Brain microvascular endothelial cell (primary cell): Measurements from ENCODE around the gene VEGFD.

Experiments used
- DNase-seq: peaks from one replicate; pipeline ENCODE4 v3.0.0-alpha.2; 2020
- H3K27ac ChIP-seq: fragments of 250-450 bp; sonication (Bioruptor Pico); 2 replicates; pipeline ENCODE4 v1.5.1; 2020; ENCODE audit warnings: mild to moderate bottlenecking, moderate library complexity
- H3K27me3 ChIP-seq: fragments of 250-450 bp; sonication (Bioruptor Pico); replicated peaks from 2 replicates; pipeline ENCODE4 v1.5.1; 2020; ENCODE audit warnings: mild to moderate bottlenecking
- H3K36me3 ChIP-seq: fragments of 250-450 bp; sonication (Bioruptor Pico); replicated peaks from 2 replicates; pipeline ENCODE4 v1.5.1; 2020; ENCODE audit warnings: mild to moderate bottlenecking
- H3K4me3 ChIP-seq: 2 replicates; pipeline ENCODE4 v1.5.1; 2011; ENCODE audit warnings: low read depth, mild to moderate bottlenecking, control low read depth, low read length, moderate library complexity
- in situ Hi-C: cut with HindIII; loops from 2 replicates; pipeline ENCODE4 v1.10.0; 2017; ENCODE audit warnings: low sequenced_read_pairs, low pct_ligation_motif_present
- TF ChIP-seq, protein P1 (sequence below): IDR thresholded peaks from 2 replicates; pipeline ENCODE4 v1.5.1; 2011; ENCODE audit warnings: low read depth, mild to moderate bottlenecking, moderate library complexity, low read length, control low read depth, inconsistent platforms; ENCODE audit errors: missing control alignments

The VEGFD gene

GRCh38 chrX:15299941-15300851 lies 84.0 kb downstream of the VEGFD start:
- in situ Hi-C loops, result no loop called here
- Histone ChIP-seq H3K36me3 (no peaks in the 10 kb centered on the region), H3K27ac (no peak overlapping the region), H3K4me3 (no peak overlapping the region), H3K27me3 (no peaks in the 10 kb centered on the region)
- TF ChIP-seq, protein P1, sequence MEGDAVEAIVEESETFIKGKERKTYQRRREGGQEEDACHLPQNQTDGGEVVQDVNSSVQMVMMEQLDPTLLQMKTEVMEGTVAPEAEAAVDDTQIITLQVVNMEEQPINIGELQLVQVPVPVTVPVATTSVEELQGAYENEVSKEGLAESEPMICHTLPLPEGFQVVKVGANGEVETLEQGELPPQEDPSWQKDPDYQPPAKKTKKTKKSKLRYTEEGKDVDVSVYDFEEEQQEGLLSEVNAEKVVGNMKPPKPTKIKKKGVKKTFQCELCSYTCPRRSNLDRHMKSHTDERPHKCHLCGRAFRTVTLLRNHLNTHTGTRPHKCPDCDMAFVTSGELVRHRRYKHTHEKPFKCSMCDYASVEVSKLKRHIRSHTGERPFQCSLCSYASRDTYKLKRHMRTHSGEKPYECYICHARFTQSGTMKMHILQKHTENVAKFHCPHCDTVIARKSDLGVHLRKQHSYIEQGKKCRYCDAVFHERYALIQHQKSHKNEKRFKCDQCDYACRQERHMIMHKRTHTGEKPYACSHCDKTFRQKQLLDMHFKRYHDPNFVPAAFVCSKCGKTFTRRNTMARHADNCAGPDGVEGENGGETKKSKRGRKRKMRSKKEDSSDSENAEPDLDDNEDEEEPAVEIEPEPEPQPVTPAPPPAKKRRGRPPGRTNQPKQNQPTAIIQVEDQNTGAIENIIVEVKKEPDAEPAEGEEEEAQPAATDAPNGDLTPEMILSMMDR, result peak; percentile 36
- DNase-seq, result no peak

DNA sequence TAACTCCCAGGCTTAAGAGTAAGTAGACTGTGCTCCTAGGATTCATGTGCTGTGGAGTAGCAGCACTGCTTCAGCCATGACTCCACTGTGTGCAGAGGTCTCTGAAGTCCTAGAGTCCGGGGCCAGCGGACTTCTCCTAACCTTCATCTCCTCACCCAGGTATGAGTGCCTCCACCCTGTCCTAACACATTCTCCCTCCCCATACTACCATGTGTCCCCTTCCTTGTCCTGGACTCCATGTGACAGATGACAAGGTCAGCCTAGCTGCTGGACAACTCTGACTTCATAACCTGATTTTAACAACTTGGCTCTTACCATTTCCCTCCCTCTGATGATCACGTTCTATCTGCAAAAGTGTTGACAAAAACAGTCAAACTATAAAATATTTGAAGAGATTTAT lies 85.4 kb downstream of the VEGFD start:
- in situ Hi-C loops, result no loop called here

DNA sequence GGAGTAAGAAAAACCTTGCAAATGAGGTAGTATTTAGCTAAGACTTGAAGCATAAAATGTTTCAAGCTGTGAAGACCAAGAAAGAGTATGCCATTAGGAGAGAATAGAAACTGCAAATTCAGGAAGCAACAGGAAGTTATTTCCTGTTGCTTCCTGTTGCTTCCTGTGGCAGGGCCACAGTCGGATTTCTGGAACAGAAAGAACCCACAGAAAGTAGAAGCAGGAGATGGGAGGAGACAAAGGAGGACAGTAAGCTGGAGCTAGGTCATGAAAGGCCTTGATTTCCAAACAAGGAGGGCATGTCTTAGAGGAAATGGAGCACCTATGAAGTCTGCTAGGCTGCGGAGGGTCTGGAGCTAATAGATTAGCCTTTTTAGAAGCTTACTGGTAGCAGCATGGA lies 86.0 kb downstream of the VEGFD start:
- Histone ChIP-seq H3K27ac (no peak overlapping the region), H3K27me3 (no peaks in the 10 kb centered on the region), H3K36me3 (no peaks in the 10 kb centered on the region), H3K4me3 (no peak overlapping the region)
- TF ChIP-seq, protein P1, result no peak
- in situ Hi-C loops, result no loop called here
- DNase-seq, result no peak

More for the DNA sequence above, 85.4 kb downstream of the VEGFD start:
- H3K27me3 ChIP-seq, result no peaks in the 10 kb centered on the region
- H3K36me3 ChIP-seq, result no peaks in the 10 kb centered on the region
- TF ChIP-seq, protein P1, result no peak
- H3K27ac ChIP-seq, result no peak overlapping the region
- H3K4me3 ChIP-seq, result no peak overlapping the region
- no peak for DNase-seq
